ENCODE measurements around the gene ATP2C1.
"Not testable (repeated sequence)": the region's sequence is repeated elsewhere in the genome, so short reads cannot be mapped to it uniquely, and the experiment has no call there.

Gene ATP2C1

DNA sequence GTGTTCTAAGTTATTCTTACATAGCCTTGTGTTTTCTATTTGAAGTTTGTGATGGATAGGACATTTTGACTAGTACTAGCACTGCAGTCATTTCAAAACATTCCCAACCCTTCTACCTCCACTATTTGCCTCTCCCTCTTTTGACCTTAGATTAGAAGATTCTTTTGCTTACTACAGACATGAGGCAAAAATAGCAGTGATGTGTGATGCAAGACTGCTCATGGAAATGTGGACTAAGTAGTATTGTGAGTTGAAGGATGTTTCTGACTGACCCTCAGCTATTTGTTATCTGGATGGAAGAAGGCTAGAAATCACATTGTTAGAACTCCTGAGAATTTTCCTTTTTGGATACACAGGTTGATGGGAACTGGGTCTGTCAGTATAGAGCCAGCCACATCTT, 45.9 kb downstream of the ATP2C1 start:
- peak; percentile 89 for DNase-seq (ENCODE audit: low read depth)

DNA sequence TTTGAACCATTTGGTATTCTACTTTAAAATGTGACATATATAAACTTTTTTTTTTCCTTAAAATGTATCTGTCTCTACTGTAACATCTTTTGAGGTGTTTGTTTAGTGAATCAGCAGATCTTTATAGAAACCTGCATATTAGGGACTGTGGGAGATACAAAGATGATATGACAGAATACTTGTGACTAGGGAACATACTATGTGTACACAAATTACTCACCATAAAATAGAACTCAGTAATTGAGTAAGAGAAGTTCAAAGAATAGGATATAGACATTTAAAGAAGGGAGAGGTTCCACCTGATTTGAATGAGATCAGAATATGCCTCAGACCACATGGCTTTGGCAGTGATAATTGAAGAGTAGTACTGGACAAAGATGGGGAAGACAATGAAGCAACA, 47.9 kb downstream of the ATP2C1 start:
- no peak for DNase-seq (ENCODE audit: low read depth)

DNA sequence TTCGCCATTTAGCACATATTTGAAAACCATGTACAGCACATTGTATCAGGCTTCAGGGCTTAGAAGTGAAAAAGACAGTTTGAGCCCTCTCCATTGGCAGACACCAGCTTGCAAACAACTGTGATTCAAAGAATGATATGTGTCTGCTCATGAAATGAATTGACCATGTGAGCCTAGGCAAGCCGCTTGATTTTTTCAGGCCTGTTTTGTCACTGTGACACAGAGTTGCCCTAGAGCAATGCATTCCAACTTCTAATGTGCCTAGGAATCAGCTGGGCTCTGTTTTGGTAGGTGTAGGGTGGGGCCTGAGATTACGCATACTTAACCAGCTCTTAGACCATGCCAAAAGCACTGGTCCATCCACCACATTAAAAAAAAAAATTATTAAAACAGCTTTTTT, 53.0 kb downstream of the ATP2C1 start:
- DNase-seq (ENCODE audit: low read depth): no peak

DNA sequence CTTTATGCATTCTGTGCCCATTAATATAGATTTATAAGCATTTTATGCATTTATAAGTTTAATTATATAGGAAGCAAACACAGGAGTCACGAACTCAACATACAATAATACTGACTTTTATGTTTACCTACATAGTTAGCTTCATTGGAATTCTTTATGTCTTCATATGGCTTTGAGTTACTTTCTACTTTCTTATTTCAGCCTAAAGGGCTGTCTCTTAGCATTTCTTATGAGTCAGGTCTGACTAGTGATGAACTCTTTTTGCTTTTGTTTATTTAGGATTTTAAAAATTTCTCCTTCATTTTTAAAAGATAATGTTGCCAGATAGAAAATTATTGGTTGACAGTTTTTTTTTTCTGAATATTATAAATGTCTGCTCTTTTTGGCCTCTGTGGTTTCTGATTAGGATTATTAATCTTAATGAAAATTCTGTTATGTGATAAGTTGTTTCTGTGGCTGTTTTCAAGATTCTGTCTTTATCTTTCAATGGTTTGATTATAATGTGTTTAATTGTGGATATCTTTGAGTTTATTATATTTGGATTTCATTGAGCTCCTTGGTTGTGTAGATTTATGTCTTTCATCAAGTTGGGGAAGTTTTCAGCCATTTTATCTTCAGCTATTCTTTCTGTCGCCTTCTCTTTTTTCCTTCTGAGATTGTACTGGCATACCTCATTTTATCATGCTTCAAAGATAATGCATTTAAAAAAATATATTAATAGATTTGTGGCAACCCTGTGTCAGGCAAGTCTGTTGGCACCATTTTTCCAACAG, 54.3 kb downstream of the ATP2C1 start:
- DNase-seq (ENCODE audit: low read depth): no peak

DNA sequence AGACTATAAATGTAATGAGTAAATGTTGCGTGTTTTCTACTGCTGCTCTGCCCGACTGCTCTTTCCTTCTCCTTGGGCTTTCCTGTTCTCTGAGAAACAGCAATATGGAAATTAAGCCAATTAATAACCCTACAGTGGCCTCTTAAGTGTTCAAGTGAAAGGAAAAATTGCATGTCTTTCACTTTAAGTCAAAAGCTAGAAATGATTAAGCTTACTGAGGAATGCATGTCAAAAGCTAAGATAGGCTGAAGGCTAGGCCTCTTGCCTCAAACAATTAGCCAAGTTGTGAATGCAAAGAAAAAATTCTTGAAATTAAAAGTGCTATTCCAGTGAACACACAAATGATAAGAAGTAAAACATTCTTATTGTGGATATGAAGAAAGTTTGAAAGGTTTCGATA, 55.0 kb downstream of the ATP2C1 start:
- DNase-seq (ENCODE audit: low read depth): no peak

DNA sequence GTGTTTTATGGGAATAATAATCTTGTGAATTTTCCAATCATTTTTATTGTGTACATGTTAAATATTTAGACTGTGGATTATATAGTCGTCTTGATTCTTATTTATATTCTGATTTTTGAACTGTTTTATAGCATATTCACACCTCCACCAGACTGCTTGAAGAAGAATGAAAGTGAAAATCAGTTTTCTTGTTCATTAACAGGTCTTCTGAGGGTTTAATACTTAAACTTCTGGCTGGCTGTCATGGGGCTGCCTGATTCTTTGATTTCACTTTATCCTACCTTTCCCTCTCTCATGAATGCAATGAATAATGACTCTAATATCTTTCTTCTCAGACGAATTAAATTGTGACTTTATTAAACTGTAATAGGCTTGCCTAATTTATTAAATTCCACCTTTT, 56.2 kb downstream of the ATP2C1 start:
- DNase-seq (ENCODE audit: low read depth): no peak

DNA sequence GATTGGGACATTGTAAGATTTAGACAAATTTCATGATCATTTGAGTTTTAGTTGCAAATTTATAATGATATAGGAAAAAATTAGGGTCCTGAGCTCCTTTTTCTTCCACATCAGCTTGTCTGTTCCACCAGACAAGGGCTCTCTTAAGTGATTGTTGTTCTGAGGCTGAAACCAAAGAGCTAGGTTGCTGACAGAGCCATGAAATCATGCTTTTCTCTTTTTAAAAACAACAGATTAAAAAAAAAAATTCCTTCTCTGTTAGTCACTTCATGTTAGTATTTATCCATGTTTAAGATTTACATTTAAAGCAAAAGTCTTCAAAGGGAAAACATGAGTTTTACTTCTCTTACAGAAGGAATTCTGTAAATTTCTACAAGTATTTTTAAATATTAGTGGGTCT, 56.8 kb downstream of the ATP2C1 start:
- DNase-seq (ENCODE audit: low read depth): peak; percentile 71

DNA sequence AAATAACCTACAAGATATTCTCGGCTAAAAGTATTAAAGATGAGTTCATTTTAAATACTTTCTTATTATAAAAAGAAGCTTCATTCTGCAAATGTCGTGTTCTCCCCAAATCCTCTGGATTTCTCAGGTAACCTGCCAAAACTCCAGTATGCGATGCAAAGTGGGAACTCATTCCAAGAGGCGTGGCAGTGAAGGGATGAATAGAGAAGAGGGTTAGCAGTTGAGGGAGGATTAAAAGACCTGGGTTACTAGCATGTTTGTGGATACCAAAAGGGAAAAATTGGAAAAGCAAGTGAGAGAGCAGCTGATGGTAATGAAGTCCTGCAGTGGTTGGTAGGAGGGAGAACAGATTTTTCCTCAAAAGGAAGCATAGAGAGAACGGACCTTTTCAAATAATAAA, 61.6 kb downstream of the ATP2C1 start:
- DNase-seq (ENCODE audit: low read depth): no peak

DNA sequence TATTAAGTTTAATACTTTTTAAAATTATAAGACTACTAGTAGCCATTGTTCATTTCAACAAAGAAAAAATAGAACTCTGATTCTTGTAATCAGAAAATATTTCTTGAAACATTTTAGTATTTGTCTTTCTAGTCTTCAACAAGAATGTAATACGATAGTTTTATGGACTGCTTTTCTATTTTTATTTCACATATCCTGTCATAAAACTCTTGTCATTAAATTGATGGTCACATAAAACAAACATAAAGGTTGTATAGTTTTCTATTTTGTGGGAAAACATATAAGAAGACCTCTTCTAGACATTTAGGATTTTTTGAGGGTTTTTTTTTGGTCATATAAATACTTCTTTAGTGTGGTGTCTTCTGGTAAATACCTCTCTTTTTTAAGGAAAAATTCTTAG, 62.4 kb downstream of the ATP2C1 start:
- no peak for DNase-seq (ENCODE audit: low read depth)

DNA sequence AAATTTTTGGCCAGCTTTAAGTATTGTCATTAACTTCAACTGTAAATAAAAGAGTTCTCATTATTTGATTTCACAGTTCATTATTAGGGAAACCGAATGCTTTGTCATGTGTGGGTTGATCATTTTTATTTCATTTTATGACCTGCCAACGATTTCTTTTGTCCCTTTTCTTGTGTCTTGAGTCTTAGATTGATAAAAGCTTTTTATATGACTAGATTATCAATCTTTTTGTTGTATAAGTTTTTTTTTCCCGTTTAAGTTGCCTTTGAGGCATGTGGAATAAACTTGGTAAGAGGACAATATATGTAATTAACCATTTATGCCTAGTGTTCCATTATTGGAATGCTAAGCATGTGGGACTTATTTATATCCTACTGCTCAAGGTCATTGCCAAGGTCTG, 62.8 kb downstream of the ATP2C1 start:
- DNase-seq (ENCODE audit: low read depth): no peak

DNA sequence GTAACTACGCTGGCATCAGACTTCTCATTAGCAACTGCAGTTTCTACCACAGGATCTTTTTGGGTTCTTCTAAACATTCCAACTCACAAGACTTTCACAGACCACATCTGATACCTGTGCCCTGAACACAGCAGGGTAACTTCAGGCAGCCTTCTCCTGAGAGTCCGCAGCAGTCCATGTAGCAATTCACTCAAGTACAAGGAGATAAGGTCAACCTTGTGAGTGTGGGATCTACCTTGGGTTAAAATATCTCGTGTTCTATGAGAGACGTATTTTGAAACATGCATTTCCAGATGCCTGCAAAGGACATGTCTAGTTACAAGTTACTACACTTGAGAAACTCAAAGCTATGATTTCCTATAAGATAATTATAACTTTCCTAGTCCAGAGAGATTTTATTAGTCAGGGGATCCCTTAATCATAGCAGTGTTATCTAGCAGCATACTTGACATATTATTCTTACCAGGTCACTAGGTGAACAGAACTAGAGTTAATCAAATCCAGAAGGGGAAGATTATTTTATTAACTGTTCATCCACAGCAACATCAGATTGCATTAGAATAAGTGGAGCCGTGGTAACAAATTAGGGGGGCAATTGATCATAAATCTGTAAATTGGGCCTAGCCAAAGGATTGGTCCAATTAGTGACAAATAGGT, 66.4 kb downstream of the ATP2C1 start:
- DNase-seq (ENCODE audit: low read depth): peak; percentile 47

DNA sequence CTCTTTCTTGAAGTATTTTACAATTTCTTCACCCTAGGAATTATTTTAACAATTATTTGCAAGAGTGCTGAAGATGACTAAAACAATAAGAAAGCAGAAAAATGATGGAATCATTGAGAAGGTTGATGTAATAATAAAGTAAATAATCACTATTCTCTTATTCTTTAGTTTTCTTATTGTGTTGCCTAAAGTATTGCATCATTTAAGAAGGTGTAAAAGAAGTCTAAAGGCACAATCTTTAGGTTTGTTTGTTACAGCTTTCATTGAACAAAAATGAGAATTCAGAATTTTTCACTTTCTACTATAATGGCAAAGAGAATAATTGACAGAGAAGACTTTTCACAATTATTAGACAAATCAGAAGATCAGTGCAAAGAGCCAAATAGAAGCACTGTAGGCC, 67.6 kb downstream of the ATP2C1 start:
- DNase-seq (ENCODE audit: low read depth): no peak

DNA sequence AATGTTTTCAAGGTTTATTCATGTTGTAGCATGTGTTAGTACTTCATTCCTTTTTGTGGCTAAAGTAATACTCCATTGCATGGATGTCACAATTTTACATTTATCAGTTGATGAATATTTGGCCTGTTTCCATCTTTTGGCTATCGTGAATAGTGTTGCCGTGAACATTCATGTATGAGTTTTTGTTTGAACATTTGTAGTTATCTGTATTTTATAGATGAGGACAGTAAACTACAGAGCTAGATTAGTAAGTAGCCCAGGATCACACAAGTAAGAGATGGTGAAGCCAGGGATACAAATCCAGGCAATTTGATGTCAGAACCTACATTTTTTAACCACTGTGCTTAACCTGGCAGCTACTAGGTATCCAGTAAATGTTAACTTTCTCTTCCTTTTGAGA, 69.6 kb downstream of the ATP2C1 start:
- peak; percentile 28 for DNase-seq (ENCODE audit: low read depth)

DNA sequence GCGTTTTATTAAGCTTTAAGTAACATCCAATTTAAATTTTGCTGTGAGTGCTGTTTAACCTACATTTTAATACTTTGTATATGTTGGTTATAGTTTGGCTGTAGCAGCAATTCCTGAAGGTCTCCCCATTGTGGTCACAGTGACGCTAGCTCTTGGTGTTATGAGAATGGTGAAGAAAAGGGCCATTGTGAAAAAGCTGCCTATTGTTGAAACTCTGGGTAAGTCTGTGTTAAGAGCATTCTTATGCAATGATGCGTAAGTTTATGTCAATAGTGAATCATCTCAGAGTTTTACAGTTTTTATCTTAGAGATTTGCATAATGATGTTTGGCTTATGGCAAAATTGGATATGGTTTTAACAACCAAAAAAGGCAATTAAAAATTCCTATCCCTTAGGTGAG, 70.0 kb downstream of the ATP2C1 start:
- peak; percentile 93 for DNase-seq (ENCODE audit: low read depth)

DNA sequence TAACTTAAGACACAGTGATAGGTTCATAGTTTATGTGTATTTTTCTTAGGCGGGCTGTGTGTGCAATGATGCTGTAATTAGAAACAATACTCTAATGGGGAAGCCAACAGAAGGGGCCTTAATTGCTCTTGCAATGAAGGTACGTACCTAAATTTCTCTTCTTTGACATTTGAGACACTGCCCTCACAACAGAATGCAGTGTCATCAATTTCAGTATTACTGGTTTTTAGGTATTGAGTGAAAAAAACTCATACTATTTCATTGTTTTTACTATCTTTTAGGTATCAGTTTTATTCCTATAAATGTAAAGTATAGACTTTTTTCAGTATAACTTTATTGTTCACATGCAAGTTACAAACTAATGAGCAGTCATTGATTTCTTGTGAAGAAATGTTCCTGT, 73.4 kb downstream of the ATP2C1 start:
- no peak for DNase-seq (ENCODE audit: low read depth)

DNA sequence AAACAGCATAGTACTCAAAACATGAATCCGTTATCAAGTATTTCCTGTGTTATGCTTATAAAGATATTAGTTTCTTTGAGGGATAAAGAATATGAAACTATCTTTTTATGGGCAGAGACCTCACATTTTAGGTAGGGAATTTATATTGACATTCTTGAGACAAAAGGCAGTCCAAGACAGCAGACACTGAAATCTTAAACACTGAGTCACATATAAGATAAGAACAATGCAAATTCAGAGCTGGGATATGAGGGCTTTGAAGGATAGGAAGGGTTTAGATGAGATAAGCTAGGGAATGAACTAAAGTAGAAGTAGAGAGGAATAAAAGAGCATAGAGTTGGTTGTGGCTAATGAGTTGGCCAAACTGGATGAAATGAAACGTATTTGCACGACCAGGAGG, 74.3 kb downstream of the ATP2C1 start:
- DNase-seq (ENCODE audit: low read depth): peak; percentile 82

DNA sequence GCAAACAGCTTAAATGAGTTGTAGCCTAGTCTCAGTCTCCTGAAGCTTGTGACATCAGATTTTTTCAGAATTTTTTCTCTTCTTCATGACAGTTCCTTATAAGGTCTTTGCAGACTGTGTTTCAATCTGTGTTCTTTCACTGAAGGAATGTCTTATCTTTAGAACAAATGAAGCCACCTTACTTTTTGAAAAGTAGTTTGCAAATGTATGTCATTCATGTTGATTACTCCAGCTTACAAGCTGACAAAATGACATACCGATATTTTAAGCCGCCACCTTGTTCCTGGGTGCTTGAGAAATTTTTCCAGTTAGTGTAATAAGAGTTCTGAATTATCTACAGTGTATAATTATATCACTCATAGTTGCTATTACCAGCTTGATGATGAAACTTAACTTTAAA, 75.7 kb downstream of the ATP2C1 start:
- peak; percentile 9 for DNase-seq (ENCODE audit: low read depth)

DNA sequence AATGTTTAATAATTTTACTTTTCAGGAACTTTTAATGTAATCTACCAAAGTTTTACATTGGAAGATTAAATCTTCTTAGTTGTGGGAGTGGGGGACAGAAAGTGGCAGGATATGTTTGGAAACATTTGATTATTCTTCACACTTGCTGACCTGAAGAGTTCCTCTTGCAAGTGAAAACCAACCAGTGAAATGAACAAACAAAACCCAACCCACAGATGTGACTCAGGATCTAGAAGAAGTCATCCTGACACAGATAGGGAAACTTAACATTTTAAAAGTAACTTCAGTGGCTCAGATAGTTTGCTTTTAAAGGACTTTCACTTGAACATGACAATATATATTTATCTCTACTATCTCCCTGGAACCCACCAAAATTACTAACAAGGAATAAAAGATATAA, 77.3 kb downstream of the ATP2C1 start:
- peak; percentile 24 for DNase-seq (ENCODE audit: low read depth)

DNA sequence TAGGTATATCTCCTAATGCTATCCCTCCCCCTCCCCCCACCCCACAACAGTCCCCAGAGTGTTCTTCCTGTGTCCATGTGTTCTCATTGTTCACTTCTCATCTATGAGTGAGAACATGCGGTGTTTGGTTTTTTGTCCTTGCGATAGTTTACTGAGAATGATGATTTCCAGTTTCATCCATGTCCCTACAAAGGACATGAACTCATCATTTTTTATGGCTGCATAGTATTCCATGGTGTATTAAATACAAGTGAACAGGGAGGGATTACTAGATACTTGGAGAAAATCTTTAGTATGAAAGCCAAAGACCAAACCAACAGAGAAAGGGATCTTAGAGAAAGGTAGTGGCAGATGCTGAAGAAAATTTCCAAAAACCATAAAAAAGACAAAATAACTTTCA, 78.7 kb downstream of the ATP2C1 start:
- not testable (repeated sequence) for DNase-seq (ENCODE audit: low read depth)

DNA sequence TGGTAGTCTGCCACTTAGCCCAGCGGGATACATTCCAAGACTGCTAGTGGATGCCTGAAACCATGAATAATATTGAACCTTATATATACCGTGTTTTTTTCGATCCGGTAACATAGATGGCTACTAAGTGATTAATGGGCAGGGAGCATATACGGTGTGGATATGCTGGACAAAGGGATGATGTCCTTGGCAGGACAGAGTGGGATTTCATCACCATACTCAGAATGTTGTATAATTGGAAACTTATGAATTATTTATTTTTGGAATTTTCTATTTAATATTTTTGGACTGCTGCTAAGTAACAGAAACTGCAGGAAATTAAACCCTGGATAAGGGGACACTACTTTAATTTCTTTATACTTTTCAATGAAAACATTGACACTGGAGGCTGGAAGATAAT, 79.5 kb downstream of the ATP2C1 start:
- DNase-seq (ENCODE audit: low read depth): no peak

DNA sequence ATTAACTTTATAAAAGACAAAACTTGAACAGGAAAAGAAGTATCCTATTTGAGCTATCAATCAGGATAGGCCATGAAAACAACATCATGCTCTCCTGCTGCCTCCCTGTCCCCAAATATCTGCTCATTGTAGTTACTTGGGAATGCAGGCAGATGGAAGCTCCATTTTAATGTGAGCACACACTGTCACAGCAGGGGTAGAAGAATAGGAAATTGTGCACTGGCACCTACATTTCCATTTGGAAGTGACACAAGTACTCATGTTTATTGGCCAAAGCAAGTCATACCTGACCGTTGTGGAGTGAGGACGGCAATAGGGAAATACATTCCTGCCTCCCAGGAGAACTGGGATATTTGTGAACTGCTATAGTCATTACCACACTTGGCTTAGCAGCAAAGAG, 80.3 kb downstream of the ATP2C1 start:
- no peak for DNase-seq (ENCODE audit: low read depth)

DNA sequence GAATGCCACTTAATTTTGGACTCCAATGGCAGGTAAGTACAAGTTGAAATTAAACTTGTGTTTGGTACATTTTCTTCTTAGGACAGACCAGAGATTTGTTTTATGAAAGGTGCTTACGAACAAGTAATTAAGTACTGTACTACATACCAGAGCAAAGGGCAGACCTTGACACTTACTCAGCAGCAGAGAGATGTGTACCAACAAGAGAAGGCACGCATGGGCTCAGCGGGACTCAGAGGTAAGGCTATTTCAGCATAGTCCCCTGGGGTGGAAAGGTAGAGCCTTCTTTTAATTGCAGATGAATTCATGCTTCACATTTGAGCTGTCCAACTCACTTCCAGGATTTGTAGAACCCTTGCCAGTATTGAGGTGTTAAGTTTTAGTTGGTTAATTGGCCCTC, 81.4 kb downstream of the ATP2C1 start:
- DNase-seq (ENCODE audit: low read depth): no peak

DNA sequence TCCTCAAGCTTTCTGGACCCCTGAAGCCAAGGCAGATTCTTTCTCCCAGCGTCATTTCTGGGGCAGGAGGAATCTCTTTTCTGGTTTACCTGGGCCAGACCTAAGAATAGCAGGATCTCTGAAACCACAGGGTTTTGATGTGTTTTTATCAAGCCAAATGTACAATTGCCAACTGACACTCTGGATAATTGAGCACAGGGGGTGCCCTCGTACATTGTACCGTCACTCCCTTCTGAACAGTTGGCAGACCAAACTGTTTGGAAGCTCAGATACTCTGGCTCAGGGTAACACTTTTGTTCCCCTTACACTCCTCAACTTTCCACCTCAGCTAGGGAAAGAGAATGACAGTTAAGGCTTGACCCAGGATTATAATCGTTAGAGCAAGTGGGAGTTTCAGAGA, 82.8 kb downstream of the ATP2C1 start:
- DNase-seq (ENCODE audit: low read depth): no peak

DNA sequence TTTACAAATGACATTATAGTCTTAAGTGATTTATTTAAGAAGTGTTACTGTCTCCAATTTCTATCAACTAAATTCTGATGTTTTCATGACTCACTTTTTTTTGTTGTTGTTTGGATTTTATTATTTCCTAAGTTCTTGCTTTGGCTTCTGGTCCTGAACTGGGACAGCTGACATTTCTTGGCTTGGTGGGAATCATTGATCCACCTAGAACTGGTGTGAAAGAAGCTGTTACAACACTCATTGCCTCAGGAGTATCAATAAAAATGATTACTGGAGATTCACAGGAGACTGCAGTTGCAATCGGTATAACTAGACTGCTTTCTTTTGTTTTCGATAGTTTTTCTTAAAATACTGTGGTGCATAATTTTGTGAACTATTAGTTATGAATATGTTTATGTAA, 85.2 kb downstream of the ATP2C1 start:
- no peak for DNase-seq (ENCODE audit: low read depth)
